ENCODE data around the gene GALNT10.
A peak's percentile ranks its signal among the peaks of the same experiment; 100 is the strongest.

The GALNT10 gene

DNA sequence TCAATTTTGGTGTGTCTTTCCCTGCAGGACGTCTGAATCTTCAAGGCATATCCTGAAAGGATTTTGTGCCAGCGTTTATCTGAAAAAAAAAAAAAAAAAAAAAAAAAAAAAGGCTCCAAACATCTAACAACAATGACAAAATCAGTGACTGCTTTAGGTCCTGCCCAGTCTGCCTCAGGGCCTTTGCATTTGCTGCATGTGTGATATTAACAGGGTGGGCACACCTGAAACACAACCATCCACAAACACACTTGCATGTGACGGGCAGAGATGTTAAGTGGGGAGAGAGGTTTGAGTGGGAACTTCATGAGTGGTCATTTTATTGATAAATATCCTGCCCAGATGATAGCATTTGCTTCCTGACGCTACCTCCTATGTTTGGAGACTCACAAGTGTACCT, 172.9 kb downstream of the GALNT10 start:
- H3K27me3 ChIP-seq (ENCODE audit: insufficient read depth, insufficient read length), result no peaks in the 10 kb centered on the region
- H3K9ac ChIP-seq (ENCODE audit: insufficient read length, low read depth), result no peak overlapping the region
- no peaks in the 10 kb centered on the region for H3K36me3 ChIP-seq (ENCODE audit: insufficient read depth, insufficient read length, low read length)
- no peaks in the 10 kb centered on the region for H3K4me1 ChIP-seq (ENCODE audit: insufficient read depth, insufficient read length)
- H3K4me3 ChIP-seq (ENCODE audit: insufficient read length, low read depth), result no peak overlapping the region
- TF ChIP-seq ZNF274 (IDR thresholded peaks at IDR 0.05; ENCODE audit: low read depth, low read length) (no peak), YY1 (IDR thresholded peaks at IDR 0.05; ENCODE audit: insufficient read depth, insufficient read length) (no peak), SUZ12 (IDR thresholded peaks at IDR 0.05; ENCODE audit: extremely low read depth, insufficient read depth, insufficient read length) (no peak)
- no peak for DNase-seq (ENCODE audit: low read depth, low spot score)
- no peaks in the 10 kb centered on the region for H3K9me3 ChIP-seq (ENCODE audit: insufficient read depth, low read length)

DNA sequence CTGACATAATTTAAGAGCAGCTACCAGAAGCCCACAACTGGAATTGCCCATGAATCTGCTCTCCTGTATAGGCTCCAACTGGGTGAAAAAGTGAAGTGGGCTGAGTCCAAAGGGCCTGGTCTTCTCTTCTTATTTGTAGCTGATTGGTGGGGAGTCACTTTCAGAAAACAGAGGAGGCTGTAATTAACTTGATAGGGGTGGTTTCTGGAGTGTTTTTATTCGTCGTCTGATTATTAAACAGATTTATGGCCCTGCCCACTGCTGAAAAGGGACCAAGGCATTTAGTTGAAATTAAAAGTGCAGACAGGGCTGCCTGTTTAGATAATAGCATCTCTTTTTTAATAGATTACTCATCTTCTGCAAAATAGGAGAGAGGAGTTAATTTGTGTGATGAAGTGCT, 174.2 kb downstream of the GALNT10 start:
- Histone ChIP-seq H3K4me3 (ENCODE audit: insufficient read length, low read depth) (no peak overlapping the region), H3K9ac (ENCODE audit: insufficient read length, low read depth) (no peak overlapping the region), H3K9me3 (ENCODE audit: insufficient read depth, low read length) (no peaks in the 10 kb centered on the region), H3K4me1 (ENCODE audit: insufficient read depth, insufficient read length) (peaks cover 6% of the 10 kb centered on the region), H3K27me3 (ENCODE audit: insufficient read depth, insufficient read length) (no peaks in the 10 kb centered on the region), H3K36me3 (ENCODE audit: insufficient read depth, insufficient read length, low read length) (no peaks in the 10 kb centered on the region)
- DNase-seq (ENCODE audit: low read depth, low spot score), result no peak
- TF ChIP-seq SUZ12 (IDR thresholded peaks at IDR 0.05; ENCODE audit: extremely low read depth, insufficient read depth, insufficient read length) (no peak), YY1 (IDR thresholded peaks at IDR 0.05; ENCODE audit: insufficient read depth, insufficient read length) (no peak), ZNF274 (IDR thresholded peaks at IDR 0.05; ENCODE audit: low read depth, low read length) (no peak)

DNA sequence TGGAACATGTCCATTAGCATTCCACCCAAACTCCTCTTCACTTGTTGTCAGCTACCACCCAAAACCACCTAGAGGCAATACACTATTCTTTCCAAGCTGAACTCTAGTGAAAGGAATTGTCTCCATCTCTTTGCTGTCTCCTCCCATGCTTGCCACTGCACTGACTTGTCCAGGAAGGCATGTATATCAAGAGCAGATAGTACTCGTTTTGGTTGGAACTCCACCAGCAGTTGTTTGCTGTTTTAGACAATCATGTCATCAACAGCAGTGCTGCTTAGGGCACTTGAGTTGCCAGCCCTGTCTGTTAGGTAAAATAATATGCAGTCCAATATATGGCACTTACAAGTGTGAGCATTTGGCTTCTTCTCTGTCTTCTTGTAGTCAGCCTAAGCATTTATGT, 175.3 kb downstream of the GALNT10 start:
- H3K4me1 ChIP-seq (ENCODE audit: insufficient read depth, insufficient read length), result peaks cover 10% of the 10 kb centered on the region
- no peak overlapping the region for H3K9ac ChIP-seq (ENCODE audit: insufficient read length, low read depth)
- no peak overlapping the region for H3K4me3 ChIP-seq (ENCODE audit: insufficient read length, low read depth)
- no peaks in the 10 kb centered on the region for H3K36me3 ChIP-seq (ENCODE audit: insufficient read depth, insufficient read length, low read length)
- no peak for TF ChIP-seq ZNF274 (IDR thresholded peaks at IDR 0.05; ENCODE audit: low read depth, low read length)
- TF ChIP-seq SUZ12 (IDR thresholded peaks at IDR 0.05; ENCODE audit: extremely low read depth, insufficient read depth, insufficient read length), result no peak
- TF ChIP-seq YY1 (IDR thresholded peaks at IDR 0.05; ENCODE audit: insufficient read depth, insufficient read length), result no peak
- DNase-seq (ENCODE audit: low read depth, low spot score), result no peak
- H3K27me3 ChIP-seq (ENCODE audit: insufficient read depth, insufficient read length), result no peaks in the 10 kb centered on the region
- no peaks in the 10 kb centered on the region for H3K9me3 ChIP-seq (ENCODE audit: insufficient read depth, low read length)

DNA sequence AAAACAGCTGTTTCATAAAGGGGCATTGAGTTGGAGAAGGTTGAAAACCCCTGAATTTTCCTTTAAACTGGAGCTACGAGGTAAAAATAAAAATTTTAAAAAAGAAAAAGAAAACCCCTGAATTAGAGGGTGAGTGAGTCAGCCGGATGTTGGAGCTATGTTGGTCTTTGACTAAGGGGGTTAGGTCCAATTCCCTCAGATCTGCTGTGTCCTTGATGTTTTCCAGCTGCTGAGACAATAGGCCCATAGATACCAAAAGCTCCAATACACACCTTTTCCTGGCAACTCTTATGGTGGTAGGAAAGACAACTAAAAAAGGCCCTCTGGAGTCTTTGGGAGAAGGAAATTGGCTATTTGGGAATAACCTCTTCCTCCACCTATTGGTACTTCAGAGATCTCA, 175.8 kb downstream of the GALNT10 start:
- Histone ChIP-seq H3K9ac (ENCODE audit: insufficient read length, low read depth) (no peak overlapping the region), H3K27me3 (ENCODE audit: insufficient read depth, insufficient read length) (no peaks in the 10 kb centered on the region), H3K36me3 (ENCODE audit: insufficient read depth, insufficient read length, low read length) (no peaks in the 10 kb centered on the region), H3K4me1 (ENCODE audit: insufficient read depth, insufficient read length) (peaks cover 10% of the 10 kb centered on the region), H3K4me3 (ENCODE audit: insufficient read length, low read depth) (no peak overlapping the region), H3K9me3 (ENCODE audit: insufficient read depth, low read length) (no peaks in the 10 kb centered on the region)
- TF ChIP-seq YY1 (IDR thresholded peaks at IDR 0.05; ENCODE audit: insufficient read depth, insufficient read length) (no peak), SUZ12 (IDR thresholded peaks at IDR 0.05; ENCODE audit: extremely low read depth, insufficient read depth, insufficient read length) (no peak), ZNF274 (IDR thresholded peaks at IDR 0.05; ENCODE audit: low read depth, low read length) (no peak)
- no peak for DNase-seq (ENCODE audit: low read depth, low spot score)

DNA sequence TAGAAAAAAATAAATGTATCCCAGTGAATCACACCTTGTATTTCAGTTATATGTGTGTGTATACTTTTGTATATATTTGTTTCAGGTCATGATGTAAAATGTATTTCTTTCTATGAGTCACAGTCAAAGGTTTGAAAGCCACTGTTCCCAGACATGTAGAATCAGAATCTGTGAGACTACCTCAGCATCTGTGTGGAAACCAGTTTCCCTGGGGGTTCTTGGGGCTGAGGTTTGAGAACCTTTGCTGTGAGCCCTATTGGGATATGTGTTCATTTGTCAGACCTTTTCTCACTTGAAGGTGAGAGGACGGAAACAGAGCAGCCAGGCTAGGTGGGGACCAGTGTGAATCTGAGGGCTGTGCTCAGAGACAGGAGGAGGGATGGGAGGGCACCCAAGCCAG, 176.6 kb downstream of the GALNT10 start:
- Histone ChIP-seq H3K4me3 (ENCODE audit: insufficient read length, low read depth) (no peak overlapping the region), H3K9ac (ENCODE audit: insufficient read length, low read depth) (no peak overlapping the region), H3K9me3 (ENCODE audit: insufficient read depth, low read length) (no peaks in the 10 kb centered on the region), H3K4me1 (ENCODE audit: insufficient read depth, insufficient read length) (peaks cover 10% of the 10 kb centered on the region), H3K27me3 (ENCODE audit: insufficient read depth, insufficient read length) (no peaks in the 10 kb centered on the region), H3K36me3 (ENCODE audit: insufficient read depth, insufficient read length, low read length) (no peaks in the 10 kb centered on the region)
- DNase-seq (ENCODE audit: low read depth, low spot score), result no peak
- TF ChIP-seq YY1 (IDR thresholded peaks at IDR 0.05; ENCODE audit: insufficient read depth, insufficient read length) (no peak), SUZ12 (IDR thresholded peaks at IDR 0.05; ENCODE audit: extremely low read depth, insufficient read depth, insufficient read length) (no peak), ZNF274 (IDR thresholded peaks at IDR 0.05; ENCODE audit: low read depth, low read length) (no peak)

DNA sequence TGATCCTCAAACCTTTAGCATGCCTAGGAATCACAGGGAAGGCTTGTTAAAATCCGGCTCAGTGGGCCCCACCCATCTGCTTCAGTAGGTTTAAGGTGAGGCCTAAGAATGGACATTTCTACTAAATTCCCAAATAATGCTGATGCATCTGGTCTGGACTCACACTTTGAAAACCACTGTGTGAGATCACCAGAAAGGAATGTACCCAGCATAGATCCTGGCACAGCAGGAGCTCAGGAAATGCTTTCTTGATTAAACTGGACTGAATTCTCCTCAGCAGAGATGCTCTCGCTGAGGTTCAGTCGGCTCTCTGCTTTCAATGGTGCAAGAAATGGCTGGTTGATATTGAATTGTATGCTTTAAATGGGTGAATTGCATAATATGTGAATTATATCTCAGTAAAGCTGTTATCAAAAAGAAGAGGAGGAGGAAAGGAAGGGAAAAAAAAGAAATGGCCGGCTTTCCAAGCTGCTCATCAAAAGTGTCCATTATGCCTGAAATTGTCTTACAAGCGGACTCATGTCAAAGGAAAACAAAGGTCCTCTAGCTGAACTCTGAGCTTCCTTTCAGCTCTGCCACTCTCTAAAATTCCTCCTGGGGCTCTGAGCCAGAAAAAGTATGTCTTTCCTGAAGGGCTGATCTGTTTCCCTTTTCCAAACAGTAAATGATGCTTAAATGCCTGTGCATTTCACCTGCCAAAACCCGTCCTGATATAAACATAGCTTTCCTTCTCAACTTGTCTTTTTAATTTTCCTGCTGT, 177.7 kb downstream of the GALNT10 start:
- Histone ChIP-seq H3K9me3 (ENCODE audit: insufficient read depth, low read length) (no peaks in the 10 kb centered on the region), H3K4me3 (ENCODE audit: insufficient read length, low read depth) (no peak overlapping the region), H3K27me3 (ENCODE audit: insufficient read depth, insufficient read length) (no peaks in the 10 kb centered on the region), H3K36me3 (ENCODE audit: insufficient read depth, insufficient read length, low read length) (no peaks in the 10 kb centered on the region), H3K4me1 (ENCODE audit: insufficient read depth, insufficient read length) (peaks cover 10% of the 10 kb centered on the region), H3K9ac (ENCODE audit: insufficient read length, low read depth) (no peak overlapping the region)
- DNase-seq (ENCODE audit: low read depth, low spot score), result peak; percentile 71
- TF ChIP-seq SUZ12 (IDR thresholded peaks at IDR 0.05; ENCODE audit: extremely low read depth, insufficient read depth, insufficient read length), result no peak
- TF ChIP-seq ZNF274 (IDR thresholded peaks at IDR 0.05; ENCODE audit: low read depth, low read length), result no peak
- no peak for TF ChIP-seq YY1 (IDR thresholded peaks at IDR 0.05; ENCODE audit: insufficient read depth, insufficient read length)

DNA sequence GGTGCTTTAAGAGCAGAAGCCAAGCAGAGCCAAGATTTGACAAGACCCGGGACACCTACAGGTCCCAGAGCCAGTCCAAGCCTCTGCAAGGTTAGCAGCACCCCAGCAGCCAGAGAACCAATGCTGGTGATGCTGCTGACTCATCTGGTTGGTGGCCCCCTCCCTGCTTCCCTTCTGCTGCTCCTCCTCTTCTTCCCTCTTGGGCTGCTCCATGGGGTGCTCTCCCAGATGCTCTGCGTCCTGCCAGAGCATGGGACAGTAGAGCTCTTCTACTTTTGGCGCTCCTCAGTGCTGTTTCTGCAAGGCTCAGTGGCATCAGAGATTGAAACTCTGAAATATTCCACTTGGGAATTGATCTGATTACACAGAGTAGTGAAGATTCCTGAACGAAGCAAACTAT, 179.1 kb downstream of the GALNT10 start:
- Histone ChIP-seq H3K4me1 (ENCODE audit: insufficient read depth, insufficient read length) (peaks cover 10% of the 10 kb centered on the region), H3K9me3 (ENCODE audit: insufficient read depth, low read length) (no peaks in the 10 kb centered on the region), H3K36me3 (ENCODE audit: insufficient read depth, insufficient read length, low read length) (peaks cover 3% of the 10 kb centered on the region), H3K27me3 (ENCODE audit: insufficient read depth, insufficient read length) (no peaks in the 10 kb centered on the region), H3K9ac (ENCODE audit: insufficient read length, low read depth) (no peak overlapping the region), H3K4me3 (ENCODE audit: insufficient read length, low read depth) (no peak overlapping the region)
- TF ChIP-seq ZNF274 (IDR thresholded peaks at IDR 0.05; ENCODE audit: low read depth, low read length) (no peak), YY1 (IDR thresholded peaks at IDR 0.05; ENCODE audit: insufficient read depth, insufficient read length) (no peak), SUZ12 (IDR thresholded peaks at IDR 0.05; ENCODE audit: extremely low read depth, insufficient read depth, insufficient read length) (no peak)
- DNase-seq (ENCODE audit: low read depth, low spot score), result no peak

Data from NT2/D1 (cell line).